Right lobe of liver (tissue), 4 donors: ENCODE data around the gene CORO1A.

Source experiments
- POLR2A ChIP-seq: fragments of 450-650 bp; IDR thresholded peaks from one replicate; pipeline ENCODE4 v1.6.1; 2017; ENCODE audit warnings: antibody characterized with exemption, mild to moderate bottlenecking
- TF ChIP-seq, protein P1 (sequence below), 4 donors: fragments of 200-600 bp in 3 of 4; fragments of 450-650 bp in 1 of 4; IDR thresholded peaks; one replicate each; pipeline versions ENCODE4 v1.5.1 to v1.8.0; 2016 to 2022; ENCODE audit warnings: antibody characterized with exemption in 4 of 4, mild to moderate bottlenecking in 2 of 4
- donor health status: DM: no; HTN: no; CAD: no.
- donor health status: DM: no; HTN: no; CAD: no.
- donor health status: DM: no; HTN: yes; CAD: no.

DNA sequence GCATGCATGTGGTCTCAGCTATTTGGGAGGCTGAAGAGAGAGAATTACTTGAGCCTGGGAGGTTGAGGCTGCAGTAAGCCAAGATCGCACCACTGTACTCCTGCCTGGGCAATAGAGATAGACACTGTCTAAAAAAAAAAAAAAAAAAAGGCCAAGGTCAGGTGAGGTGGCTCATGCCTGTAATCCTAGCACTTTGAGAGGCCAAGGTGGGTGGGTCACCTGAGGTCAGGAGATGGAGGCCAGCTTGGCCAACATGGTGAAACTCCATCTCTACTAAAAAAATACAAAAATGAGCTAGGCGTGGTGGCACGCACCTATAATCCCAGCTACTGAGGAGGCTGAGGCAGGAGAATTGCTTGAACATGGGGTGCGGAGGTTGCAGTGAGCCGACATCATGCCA is 28.2 kb upstream of the CORO1A start:
- TF ChIP-seq, protein P1, sequence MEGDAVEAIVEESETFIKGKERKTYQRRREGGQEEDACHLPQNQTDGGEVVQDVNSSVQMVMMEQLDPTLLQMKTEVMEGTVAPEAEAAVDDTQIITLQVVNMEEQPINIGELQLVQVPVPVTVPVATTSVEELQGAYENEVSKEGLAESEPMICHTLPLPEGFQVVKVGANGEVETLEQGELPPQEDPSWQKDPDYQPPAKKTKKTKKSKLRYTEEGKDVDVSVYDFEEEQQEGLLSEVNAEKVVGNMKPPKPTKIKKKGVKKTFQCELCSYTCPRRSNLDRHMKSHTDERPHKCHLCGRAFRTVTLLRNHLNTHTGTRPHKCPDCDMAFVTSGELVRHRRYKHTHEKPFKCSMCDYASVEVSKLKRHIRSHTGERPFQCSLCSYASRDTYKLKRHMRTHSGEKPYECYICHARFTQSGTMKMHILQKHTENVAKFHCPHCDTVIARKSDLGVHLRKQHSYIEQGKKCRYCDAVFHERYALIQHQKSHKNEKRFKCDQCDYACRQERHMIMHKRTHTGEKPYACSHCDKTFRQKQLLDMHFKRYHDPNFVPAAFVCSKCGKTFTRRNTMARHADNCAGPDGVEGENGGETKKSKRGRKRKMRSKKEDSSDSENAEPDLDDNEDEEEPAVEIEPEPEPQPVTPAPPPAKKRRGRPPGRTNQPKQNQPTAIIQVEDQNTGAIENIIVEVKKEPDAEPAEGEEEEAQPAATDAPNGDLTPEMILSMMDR (IDR thresholded peaks at IDR 0.05): no peak
- TF ChIP-seq POLR2A: no peak
